T-cell (primary cell): ENCODE measurements around the gene POLR2A. TPM values are rescaled to one million over a fixed set of nuclear protein-coding genes. Genes with fewer than 3 reads are reported as not detected.

ENCODE experiments used
- ATAC-seq, 4 experiments: fragments of 200-7000 bp in 3 of 4; fragments of 150-1000 bp in 1 of 4; cut with Tn5 transposase; replicated peaks in 1 of 4; 1 replicate in 3 of 4; 2 replicates in 1 of 4; pipeline ENCODE4 v1.10.0; 2021; ENCODE audit warnings: moderate library complexity in 3 of 4, mild to moderate bottlenecking in 2 of 4, moderate number of reproducible peaks in 1 of 4
- CTCF ChIA-PET, 2 donors: fragments of 300-600 bp; sonication (Branson Sonifier 250); formaldehyde crosslinking; loops; one replicate each; lab custom pipeline; 2022; ENCODE audit warnings: antibody characterized with exemption in 2 of 2; lab: Charles Lee
- POLR2A ChIA-PET, 2 donors: fragments of 300-600 bp; sonication (Branson Sonifier 250); formaldehyde crosslinking; loops; one replicate each; lab custom pipeline; 2022; ENCODE audit warnings: antibody characterized with exemption in 2 of 2; lab: Charles Lee
- DNase-seq, 35 experiments: peaks; one replicate each; pipeline versions ENCODE4 v3.0.0 to v3.0.0-alpha.2; 2013 to 2023
- H3K27ac ChIP-seq: one replicate; pipeline ENCODE4 v1.5.1; 2013; ENCODE audit warnings: low read length
- H3K27me3 ChIP-seq, 2 experiments: replicated peaks in 1 of 2; 1 replicate in 1 of 2; 2 replicates in 1 of 2; pipeline versions ENCODE4 v1.6.1 to v1.7.0; 2013; ENCODE audit warnings: low read length in 1 of 2, mixed read lengths in 1 of 2; ENCODE audit not compliant: control insufficient read depth in 2 of 2, insufficient read depth in 2 of 2; ENCODE audit errors: extremely low read depth in 1 of 2
- H3K36me3 ChIP-seq, 2 donors: 1 replicate in 1 of 2; 2 replicates in 1 of 2; pipeline versions ENCODE4 v1.6.1 to v1.7.0; 2013; ENCODE audit warnings: low read length in 1 of 2; ENCODE audit not compliant: control insufficient read depth in 2 of 2, insufficient read depth in 1 of 2; ENCODE audit errors: extremely low read depth in 1 of 2
- H3K4me1 ChIP-seq, 2 experiments: 1 replicate in 1 of 2; 2 replicates in 1 of 2; pipeline versions ENCODE4 v1.6.1 to v1.7.0; 2013; ENCODE audit warnings: low read length in 2 of 2, mixed read lengths in 1 of 2; ENCODE audit not compliant: insufficient read depth in 2 of 2, control insufficient read depth in 1 of 2; ENCODE audit errors: extremely low read depth in 1 of 2
- H3K4me3 ChIP-seq, 2 donors: 1 replicate in 1 of 2; 2 replicates in 1 of 2; pipeline versions ENCODE4 v1.5.1 to v1.7.0; 2013; ENCODE audit warnings: mild to moderate bottlenecking in 2 of 2, low read length in 1 of 2, moderate library complexity in 1 of 2; ENCODE audit not compliant: control insufficient read depth in 1 of 2; ENCODE audit errors: extremely low read depth in 1 of 2
- H3K9me3 ChIP-seq: 2 replicates; pipeline ENCODE4 v1.7.0; 2013
- H3K27ac Mint-ChIP-seq, 2 donors: one replicate each; pipeline ENCODE4 v1.8.0; 2020 to 2021; ENCODE audit warnings: mild to moderate bottlenecking in 2 of 2, mixed read lengths in 2 of 2
- H3K27me3 Mint-ChIP-seq, 2 donors: one replicate each; pipeline ENCODE4 v1.8.0; 2021 to 2022; ENCODE audit warnings: mixed read lengths in 2 of 2
- H3K36me3 Mint-ChIP-seq: one replicate; pipeline ENCODE4 v1.8.0; 2021; ENCODE audit warnings: mixed read lengths
- H3K4me1 Mint-ChIP-seq, 3 donors: one replicate each; pipeline ENCODE4 v1.8.0; 2020 to 2022; ENCODE audit warnings: mixed read lengths in 3 of 3, mild to moderate bottlenecking in 1 of 3
- H3K4me3 Mint-ChIP-seq, 3 donors: one replicate each; pipeline ENCODE4 v1.8.0; 2020 to 2022; ENCODE audit warnings: mild to moderate bottlenecking in 3 of 3, mixed read lengths in 3 of 3, moderate library complexity in 3 of 3
- H3K9me3 Mint-ChIP-seq, 3 donors: one replicate each; pipeline ENCODE4 v1.8.0; 2020 to 2022; ENCODE audit warnings: mixed read lengths in 3 of 3
- WGBS: methylation state at CpG from one replicate; pipeline ENCODE4 v1.1.5; 2013; ENCODE audit warnings: missing lambda C conversion rate; ENCODE audit not compliant: insufficient coverage; 5-methylcytosine and 5-hydroxymethylcytosine counted together
- total RNA-seq, 35 experiments: library from RNA in 6 of 35; stranded (reverse) in 6 of 35; fragments of 120-200 nt in 1 of 35; gene quantifications; one replicate each; pipeline versions ENCODE4 v1.2.1 to v1.2.4 and lab custom pipeline; 2013 to 2026

POLR2A gene
- total RNA-seq, 5 donors from 2014 or later (not counting 1 experiment from before 2014, with no cell fraction given) = 198 to 444 (median 212) TPM

DNA sequence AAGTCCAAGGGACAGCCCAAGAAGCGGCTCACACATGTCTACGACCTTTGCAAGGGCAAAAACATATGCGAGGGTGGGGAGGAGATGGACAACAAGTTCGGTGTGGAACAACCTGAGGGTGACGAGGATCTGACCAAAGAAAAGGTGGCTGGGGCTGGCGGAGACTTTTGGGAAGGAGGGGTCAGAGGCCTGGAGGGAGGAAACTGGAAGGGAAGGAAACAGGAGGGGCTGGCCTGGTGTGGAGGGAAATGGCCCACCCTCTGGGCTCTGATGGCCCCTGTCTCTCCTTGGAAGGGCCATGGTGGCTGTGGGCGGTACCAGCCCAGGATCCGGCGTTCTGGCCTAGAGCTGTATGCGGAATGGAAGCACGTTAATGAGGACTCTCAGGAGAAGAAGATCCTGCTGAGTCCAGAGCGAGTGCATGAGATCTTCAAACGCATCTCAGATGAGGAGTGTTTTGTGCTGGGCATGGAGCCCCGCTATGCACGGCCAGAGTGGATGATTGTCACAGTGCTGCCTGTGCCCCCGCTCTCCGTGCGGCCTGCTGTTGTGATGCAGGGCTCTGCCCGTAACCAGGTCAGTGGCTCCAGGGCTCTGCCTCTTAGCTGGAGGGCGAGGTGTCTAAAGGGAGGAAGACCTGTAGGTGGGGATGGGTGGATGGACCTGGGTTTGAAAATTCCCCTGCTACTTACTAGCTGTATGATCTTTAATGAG is 12.5 kb downstream of the POLR2A start:
- DNase-seq (no peak), ATAC-seq (peak in 1 of 4 experiments; percentile 12)
- ChIA-PET POLR2A (no interaction called here), CTCF (no interaction called here)
- Histone ChIP-seq H3K4me3 (no peak overlapping the region), H3K9me3 (no peaks in the 10 kb centered on the region), H3K27ac (no peak overlapping the region), H3K4me1 (peaks cover 0 to 13% of the 10 kb centered on the region in 2 experiments), H3K36me3 (peaks cover 18 to 85% of the 10 kb centered on the region in 2 donors), H3K27me3 (no peaks in the 10 kb centered on the region)
- peaks cover 66% of the 10 kb centered on the region for H3K36me3 Mint-ChIP-seq
- no peak overlapping the region for H3K4me3 Mint-ChIP-seq
- H3K27me3 Mint-ChIP-seq = no peaks in the 10 kb centered on the region
- peaks cover 23 to 34% (median 28%) of the 10 kb centered on the region in 3 donors for H3K4me1 Mint-ChIP-seq
- WGBS = 93% methylated on average over 18 of the region's 20 CpGs
- no peaks in the 10 kb centered on the region for H3K9me3 Mint-ChIP-seq
- peak overlapping the region in 1 of 2 donors; percentile 39 for H3K27ac Mint-ChIP-seq

DNA sequence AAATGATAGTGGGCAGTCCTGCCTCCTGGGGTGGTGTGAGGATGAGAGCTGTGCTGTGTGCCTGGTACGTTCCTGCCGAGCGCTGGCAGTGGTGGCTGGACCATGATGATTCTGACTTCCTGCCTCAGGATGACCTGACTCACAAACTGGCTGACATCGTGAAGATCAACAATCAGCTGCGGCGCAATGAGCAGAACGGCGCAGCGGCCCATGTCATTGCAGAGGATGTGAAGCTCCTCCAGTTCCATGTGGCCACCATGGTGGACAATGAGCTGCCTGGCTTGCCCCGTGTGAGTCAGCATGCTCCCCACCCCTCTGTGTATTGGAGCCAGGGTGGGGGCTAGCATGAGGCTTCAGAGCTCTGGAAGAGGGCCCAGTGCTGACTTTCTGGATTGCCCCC is 13.1 kb downstream of the POLR2A start:
- ChIA-PET CTCF (no interaction called here), POLR2A (no interaction called here)
- Mint-ChIP-seq H3K27ac (peak overlapping the region in 1 of 2 donors; percentile 39), H3K27me3 (no peaks in the 10 kb centered on the region), H3K4me3 (no peak overlapping the region), H3K4me1 (peaks cover 19 to 29% (median 22%) of the 10 kb centered on the region in 3 donors), H3K9me3 (no peaks in the 10 kb centered on the region), H3K36me3 (peaks cover 65% of the 10 kb centered on the region)
- DNase-seq = no peak
- ATAC-seq = peak in 1 of 4 experiments; percentile 2
- Histone ChIP-seq H3K27ac (no peak overlapping the region), H3K4me3 (no peak overlapping the region), H3K36me3 (peaks cover 23 to 86% of the 10 kb centered on the region in 2 donors), H3K4me1 (peaks cover 0 to 9% of the 10 kb centered on the region in 2 experiments), H3K9me3 (no peaks in the 10 kb centered on the region), H3K27me3 (no peaks in the 10 kb centered on the region)
- 97% methylated on average over 9 of the region's 10 CpGs for WGBS

DNA sequence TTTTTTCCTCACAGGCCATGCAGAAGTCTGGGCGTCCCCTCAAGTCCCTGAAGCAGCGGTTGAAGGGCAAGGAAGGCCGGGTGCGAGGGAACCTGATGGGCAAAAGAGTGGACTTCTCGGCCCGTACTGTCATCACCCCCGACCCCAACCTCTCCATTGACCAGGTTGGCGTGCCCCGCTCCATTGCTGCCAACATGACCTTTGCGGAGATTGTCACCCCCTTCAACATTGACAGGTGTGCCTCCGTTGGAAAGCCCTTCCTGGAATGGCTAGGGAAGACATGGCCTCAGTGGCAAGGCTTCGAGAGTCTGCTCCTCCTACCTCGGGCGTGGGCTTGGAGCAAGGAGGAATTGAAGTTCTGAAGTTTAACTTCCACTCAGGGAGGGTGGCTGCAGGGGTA is 13.5 kb downstream of the POLR2A start:
- Histone ChIP-seq H3K27ac (no peak overlapping the region), H3K4me3 (no peak overlapping the region), H3K9me3 (no peaks in the 10 kb centered on the region), H3K4me1 (peaks cover 0 to 5% of the 10 kb centered on the region in 2 experiments), H3K36me3 (peaks cover 27 to 88% of the 10 kb centered on the region in 2 donors), H3K27me3 (no peaks in the 10 kb centered on the region)
- no peak for ATAC-seq
- 100% methylated on average over 9 of the region's 14 CpGs for WGBS
- ChIA-PET POLR2A (no interaction called here), CTCF (no interaction called here)
- Mint-ChIP-seq H3K9me3 (no peaks in the 10 kb centered on the region), H3K4me1 (peaks cover 17 to 27% (median 19%) of the 10 kb centered on the region in 3 donors), H3K36me3 (peaks cover 68% of the 10 kb centered on the region), H3K27me3 (no peaks in the 10 kb centered on the region), H3K4me3 (no peak overlapping the region), H3K27ac (no peak overlapping the region)
- DNase-seq = no peak

DNA sequence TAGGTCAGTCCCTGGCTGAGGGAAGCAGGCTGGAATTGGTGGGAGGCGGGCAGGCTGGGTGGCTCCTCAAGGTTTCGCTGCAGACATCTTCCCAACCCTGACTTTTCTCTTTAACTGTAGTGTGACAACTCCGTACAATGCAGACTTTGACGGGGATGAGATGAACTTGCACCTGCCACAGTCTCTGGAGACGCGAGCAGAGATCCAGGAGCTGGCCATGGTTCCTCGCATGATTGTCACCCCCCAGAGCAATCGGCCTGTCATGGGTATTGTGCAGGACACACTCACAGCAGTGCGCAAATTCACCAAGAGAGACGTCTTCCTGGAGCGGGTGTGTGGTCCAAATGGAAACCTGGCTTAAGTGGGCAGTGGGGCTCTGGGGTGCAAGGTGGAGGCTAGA is 15.0 kb downstream of the POLR2A start:
- Mint-ChIP-seq H3K36me3 (peaks cover 70% of the 10 kb centered on the region), H3K9me3 (no peaks in the 10 kb centered on the region), H3K4me1 (peaks cover 5 to 12% (median 5%) of the 10 kb centered on the region in 3 donors), H3K4me3 (peak overlapping the region in 1 of 3 donors; percentile 28), H3K27me3 (no peaks in the 10 kb centered on the region), H3K27ac (peak overlapping the region in 1 of 2 donors; percentile 28)
- ATAC-seq = no peak
- ChIA-PET CTCF (no interaction called here), POLR2A (no interaction called here)
- peaks cover 32 to 89% of the 10 kb centered on the region in 2 donors for H3K36me3 ChIP-seq
- H3K9me3 ChIP-seq = no peaks in the 10 kb centered on the region
- H3K4me3 ChIP-seq = no peak overlapping the region
- WGBS = 86% methylated on average over 10 of the region's 11 CpGs
- H3K27ac ChIP-seq = no peak overlapping the region
- no peaks in the 10 kb centered on the region for H3K4me1 ChIP-seq
- H3K27me3 ChIP-seq = no peaks in the 10 kb centered on the region
- DNase-seq = no peak

DNA sequence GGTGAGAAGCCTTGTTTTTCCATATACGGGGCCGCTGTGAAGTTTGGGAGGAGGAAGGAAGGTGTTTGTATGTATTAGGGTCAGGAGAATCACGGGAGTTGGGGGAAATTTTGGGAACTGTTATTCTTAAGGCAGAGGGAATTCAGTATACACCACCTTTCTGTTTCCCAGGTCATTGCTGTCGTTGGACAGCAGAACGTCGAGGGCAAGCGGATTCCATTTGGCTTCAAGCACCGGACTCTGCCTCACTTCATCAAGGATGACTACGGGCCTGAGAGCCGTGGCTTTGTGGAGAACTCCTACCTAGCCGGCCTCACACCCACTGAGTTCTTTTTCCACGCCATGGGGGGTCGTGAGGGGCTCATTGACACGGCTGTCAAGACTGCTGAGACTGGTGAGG is 17.6 kb downstream of the POLR2A start:
- H3K27ac Mint-ChIP-seq = no peak overlapping the region
- Histone ChIP-seq H3K36me3 (peaks cover 35 to 94% of the 10 kb centered on the region in 2 donors), H3K4me1 (no peaks in the 10 kb centered on the region), H3K9me3 (no peaks in the 10 kb centered on the region), H3K27ac (no peak overlapping the region), H3K4me3 (no peak overlapping the region), H3K27me3 (no peaks in the 10 kb centered on the region)
- peaks cover 66% of the 10 kb centered on the region for H3K36me3 Mint-ChIP-seq
- ATAC-seq (no peak), DNase-seq (no peak)
- H3K4me1 Mint-ChIP-seq = peaks cover 0 to 10% (median 0%) of the 10 kb centered on the region in 3 donors
- ChIA-PET POLR2A (no interaction called here), CTCF (no interaction called here)
- WGBS = 87% methylated on average over 11 of the region's 14 CpGs
- H3K9me3 Mint-ChIP-seq = no peaks in the 10 kb centered on the region
- H3K4me3 Mint-ChIP-seq = no peak overlapping the region
- no peaks in the 10 kb centered on the region for H3K27me3 Mint-ChIP-seq

DNA sequence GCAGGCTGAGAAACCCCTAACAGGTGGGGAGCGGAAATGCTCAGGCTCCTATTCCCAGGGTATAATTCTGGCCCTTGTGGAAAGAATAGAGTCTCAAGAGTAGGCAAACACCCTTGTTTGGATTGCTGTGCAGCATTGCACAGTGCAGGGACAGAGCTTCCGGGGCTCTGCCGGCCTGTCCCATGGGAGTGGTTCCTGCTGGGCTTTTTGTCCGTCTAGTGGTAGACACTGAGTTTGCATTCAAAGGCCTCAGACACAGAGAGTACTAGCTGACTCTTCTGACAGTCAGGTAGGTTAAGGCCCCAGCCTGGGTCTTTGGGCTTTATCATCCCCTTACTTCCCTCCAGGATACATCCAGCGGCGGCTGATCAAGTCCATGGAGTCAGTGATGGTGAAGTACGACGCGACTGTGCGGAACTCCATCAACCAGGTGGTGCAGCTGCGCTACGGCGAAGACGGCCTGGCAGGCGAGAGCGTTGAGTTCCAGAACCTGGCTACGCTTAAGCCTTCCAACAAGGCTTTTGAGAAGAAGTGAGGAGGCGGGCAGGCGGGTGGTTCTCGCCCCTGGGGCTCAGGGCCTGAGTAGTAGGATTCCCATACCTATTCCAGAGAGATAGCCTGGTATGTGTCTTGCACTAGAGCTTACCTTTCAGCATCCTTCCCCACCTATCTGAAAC is 18.1 kb downstream of the POLR2A start:
- CTCF ChIA-PET = interaction anchor here (0.5 to 1.3 kb wide), 2 partner anchors 66 to 514 kb away, joined by 5 to 6 read pairs; no protein-coding TSS in a partner anchor
- 93% methylated on average over 13 of the region's 20 CpGs for WGBS
- H3K27ac ChIP-seq = no peak overlapping the region
- no peak overlapping the region for H3K4me3 Mint-ChIP-seq
- H3K9me3 Mint-ChIP-seq = no peaks in the 10 kb centered on the region
- ATAC-seq (peak in 1 of 4 experiments; percentile 6), DNase-seq (no peak)
- no peak overlapping the region for H3K27ac Mint-ChIP-seq
- H3K4me1 Mint-ChIP-seq = peaks cover 0 to 10% (median 0%) of the 10 kb centered on the region in 3 donors
- no peaks in the 10 kb centered on the region for H3K27me3 Mint-ChIP-seq
- POLR2A ChIA-PET = interaction anchor here in 1 of 2 donors (0.5 kb wide), 1 partner anchor 24 kb away, joined by 3 read pairs; no protein-coding TSS in a partner anchor
- H3K36me3 Mint-ChIP-seq = peaks cover 62% of the 10 kb centered on the region
- H3K4me3 ChIP-seq = no peak overlapping the region
- H3K4me1 ChIP-seq = no peaks in the 10 kb centered on the region
- no peaks in the 10 kb centered on the region for H3K27me3 ChIP-seq
- peaks cover 38 to 94% of the 10 kb centered on the region in 2 donors for H3K36me3 ChIP-seq
- no peaks in the 10 kb centered on the region for H3K9me3 ChIP-seq
